Measurements from ENCODE around the gene LDLRAD1. TPM values are rescaled to one million over a fixed set of nuclear protein-coding genes. Genes with fewer than 3 reads are reported as not detected.

The LDLRAD1 gene
- total RNA-seq, 1 experiment from 2014 or later = 0.30 TPM

GRCh38 chr1:54013393-54014008 is 4.5 kb downstream of the LDLRAD1 start:
- H3K27me3 ChIP-seq (ENCODE audit: insufficient read depth, low read length) = no peaks in the 10 kb centered on the region
- H3K36me3 ChIP-seq (ENCODE audit: control insufficient read depth in 1 of 2, insufficient read depth in 2 of 2, low read length in 2 of 2) = no peaks in the 10 kb centered on the region
- CTCF ChIA-PET = no interaction called here
- intact Hi-C loops (cut with micrococcal nuclease) = no loop called here
- ATAC-seq (no peak), DNase-seq (ENCODE audit: low read depth, low spot score) (no peak)
- TF ChIP-seq ELF1 (IDR thresholded peaks at IDR 0.05; ENCODE audit: borderline replicate concordance, low read depth) (no peak), YY1 (IDR thresholded peaks at IDR 0.05; ENCODE audit: extremely low read depth, insufficient replicate concordance, low read depth, low read length) (no peak)
- H3K4me3 ChIP-seq (replicated peaks in 1 of 2; ENCODE audit: low read depth in 1 of 2, low read length in 2 of 2) = no peak overlapping the region
- POLR2A ChIA-PET = no interaction called here
- BruUV-seq (replicated peaks) = no TSS peak
- no peak overlapping the region for H3K9ac ChIP-seq (ENCODE audit: low read length)
- H3K4me1 ChIP-seq (ENCODE audit: control insufficient read depth in 1 of 2, insufficient read depth in 2 of 2, low read length in 2 of 2) = peaks cover 38 to 40% of the 10 kb centered on the region in 2 experiments
- no peaks in the 10 kb centered on the region for H4K20me1 ChIP-seq (ENCODE audit: insufficient read depth)
- H3K9me3 ChIP-seq (ENCODE audit: control insufficient read depth in 1 of 2, insufficient read depth in 1 of 2, low read depth in 1 of 2, low read length in 2 of 2) = no peaks in the 10 kb centered on the region
- RAD21 ChIA-PET (ENCODE audit: low non-redundant PET in 1 of 2, low total read pairs in 2 of 2, uncharacterized antibody in 2 of 2, unreplicated experiment in 2 of 2) = no interaction called here
- H3K4me2 ChIP-seq (ENCODE audit: low read length) = no peak overlapping the region
- no peak overlapping the region for H3K27ac ChIP-seq (ENCODE audit: low read depth, low read length)
- no peaks in the 10 kb centered on the region for H3K79me2 ChIP-seq (ENCODE audit: insufficient read depth, low read length)
- H2AFZ ChIP-seq (ENCODE audit: low read depth, low read length, poor library complexity, severe bottlenecking) = no peak overlapping the region
- no peaks in the 10 kb centered on the region for H3K9me2 ChIP-seq (ENCODE audit: insufficient read depth)

DNA sequence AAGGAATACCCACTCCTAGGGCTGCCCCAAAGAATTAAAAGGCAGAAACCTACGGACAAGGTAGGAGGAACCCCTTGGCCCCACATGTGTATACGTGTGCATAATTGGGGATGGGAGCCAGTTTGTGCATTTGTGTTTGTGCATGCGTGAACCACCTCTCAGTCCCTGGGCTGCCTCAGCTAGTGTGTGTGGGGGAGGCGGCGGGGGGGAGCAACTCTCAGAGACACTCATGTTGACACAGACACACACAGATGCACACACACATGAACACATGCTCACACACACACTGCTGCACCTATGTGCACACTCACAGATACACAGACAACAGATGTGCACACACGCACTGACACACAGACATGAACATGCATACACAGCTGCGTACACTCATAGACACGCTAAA is 5.1 kb downstream of the LDLRAD1 start:
- intact Hi-C loops (cut with micrococcal nuclease) = no loop called here
- ChIA-PET CTCF (no interaction called here), POLR2A (no interaction called here), RAD21 (ENCODE audit: low non-redundant PET in 1 of 2, low total read pairs in 2 of 2, uncharacterized antibody in 2 of 2, unreplicated experiment in 2 of 2) (no interaction called here)
- TF ChIP-seq EZH2 (IDR thresholded peaks at IDR 0.05) (no peak), ZNF274 (IDR thresholded peaks at IDR 0.05; ENCODE audit: low read depth, low read length) (no peak), JUND (IDR thresholded peaks at IDR 0.05) (no peak), FOSL1 (IDR thresholded peaks at IDR 0.05; ENCODE audit: low read depth) (no peak), ELF1 (IDR thresholded peaks at IDR 0.05; ENCODE audit: borderline replicate concordance, low read depth) (no peak), ATF3 (IDR thresholded peaks at IDR 0.05) (no peak), CBX3 (IDR thresholded peaks at IDR 0.05; ENCODE audit: low read depth) (no peak), SRF (IDR thresholded peaks at IDR 0.05; ENCODE audit: low read depth) (no peak), ZFX (IDR thresholded peaks at IDR 0.05) (no peak), SIN3A (IDR thresholded peaks at IDR 0.05; ENCODE audit: low read depth) (no peak), TCF7L2 (IDR thresholded peaks at IDR 0.05; ENCODE audit: borderline replicate concordance, extremely low read depth, insufficient read depth, insufficient read length) (no peak)
- TF ChIP-seq, protein P1, sequence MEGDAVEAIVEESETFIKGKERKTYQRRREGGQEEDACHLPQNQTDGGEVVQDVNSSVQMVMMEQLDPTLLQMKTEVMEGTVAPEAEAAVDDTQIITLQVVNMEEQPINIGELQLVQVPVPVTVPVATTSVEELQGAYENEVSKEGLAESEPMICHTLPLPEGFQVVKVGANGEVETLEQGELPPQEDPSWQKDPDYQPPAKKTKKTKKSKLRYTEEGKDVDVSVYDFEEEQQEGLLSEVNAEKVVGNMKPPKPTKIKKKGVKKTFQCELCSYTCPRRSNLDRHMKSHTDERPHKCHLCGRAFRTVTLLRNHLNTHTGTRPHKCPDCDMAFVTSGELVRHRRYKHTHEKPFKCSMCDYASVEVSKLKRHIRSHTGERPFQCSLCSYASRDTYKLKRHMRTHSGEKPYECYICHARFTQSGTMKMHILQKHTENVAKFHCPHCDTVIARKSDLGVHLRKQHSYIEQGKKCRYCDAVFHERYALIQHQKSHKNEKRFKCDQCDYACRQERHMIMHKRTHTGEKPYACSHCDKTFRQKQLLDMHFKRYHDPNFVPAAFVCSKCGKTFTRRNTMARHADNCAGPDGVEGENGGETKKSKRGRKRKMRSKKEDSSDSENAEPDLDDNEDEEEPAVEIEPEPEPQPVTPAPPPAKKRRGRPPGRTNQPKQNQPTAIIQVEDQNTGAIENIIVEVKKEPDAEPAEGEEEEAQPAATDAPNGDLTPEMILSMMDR (IDR thresholded peaks at IDR 0.05 in 2 of 3, conservative IDR thresholded peaks at IDR 0.05 in 1 of 3; ENCODE audit: borderline replicate concordance in 1 of 3, insufficient read depth in 1 of 3, low read depth in 2 of 3, low read length in 2 of 3) = no peak
- TF ChIP-seq, protein P2, sequence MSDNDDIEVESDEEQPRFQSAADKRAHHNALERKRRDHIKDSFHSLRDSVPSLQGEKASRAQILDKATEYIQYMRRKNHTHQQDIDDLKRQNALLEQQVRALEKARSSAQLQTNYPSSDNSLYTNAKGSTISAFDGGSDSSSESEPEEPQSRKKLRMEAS (IDR thresholded peaks at IDR 0.05) = no peak
- BruUV-seq (replicated peaks) = no TSS peak
- DNase-seq (ENCODE audit: low read depth, low spot score) = no peak
- H3K4me2 ChIP-seq (ENCODE audit: low read length) = no peak overlapping the region
- H3K4me1 ChIP-seq (ENCODE audit: control insufficient read depth in 1 of 2, insufficient read depth in 2 of 2, low read length in 2 of 2) = peaks cover 34% of the 10 kb centered on the region in 2 experiments
- no peak overlapping the region for H3K27ac ChIP-seq (ENCODE audit: low read depth, low read length)
- no peaks in the 10 kb centered on the region for H3K79me2 ChIP-seq (ENCODE audit: insufficient read depth, low read length)
- H2AFZ ChIP-seq (ENCODE audit: low read depth, low read length, poor library complexity, severe bottlenecking) = no peak overlapping the region
- ATAC-seq = no peak
- no peaks in the 10 kb centered on the region for H3K36me3 ChIP-seq (ENCODE audit: control insufficient read depth in 1 of 2, insufficient read depth in 2 of 2, low read length in 2 of 2)
- H3K9ac ChIP-seq (ENCODE audit: low read length) = no peak overlapping the region
- no peaks in the 10 kb centered on the region for H3K27me3 ChIP-seq (ENCODE audit: insufficient read depth, low read length)
- H4K20me1 ChIP-seq (ENCODE audit: insufficient read depth) = no peaks in the 10 kb centered on the region
- H3K9me3 ChIP-seq (ENCODE audit: control insufficient read depth in 1 of 2, insufficient read depth in 1 of 2, low read depth in 1 of 2, low read length in 2 of 2) = no peaks in the 10 kb centered on the region
- H3K9me2 ChIP-seq (ENCODE audit: insufficient read depth) = no peaks in the 10 kb centered on the region
- H3K4me3 ChIP-seq (replicated peaks in 1 of 2; ENCODE audit: low read depth in 1 of 2, low read length in 2 of 2) = no peak overlapping the region

Data from HCT116 (cell line).